ENCODE measurements around the gene ATXN7L2. TPM values are rescaled to one million over a fixed set of nuclear protein-coding genes. Genes with fewer than 3 reads are reported as not detected.
A peak's percentile ranks its signal among the peaks of the same experiment; 100 is the strongest.

The ATXN7L2 gene
- total RNA-seq, 2 experiments from 2014 or later = 14.6 to 15.6 TPM

- Mint-ChIP-seq H3K9me3 (no peaks in the 10 kb centered on the region), H3K4me3 (peak overlapping the region; percentile 99), H3K27ac (peak overlapping the region; percentile 98), H3K4me1 (peaks cover 27% of the 10 kb centered on the region), H3K27me3 (no peaks in the 10 kb centered on the region), H3K36me3 (peaks cover 12% of the 10 kb centered on the region)
- no peak for DNase-seq
Measured at GRCh38 chr1:109485001-109485400, 1.3 kb downstream of the ATXN7L2 start.

DNA sequence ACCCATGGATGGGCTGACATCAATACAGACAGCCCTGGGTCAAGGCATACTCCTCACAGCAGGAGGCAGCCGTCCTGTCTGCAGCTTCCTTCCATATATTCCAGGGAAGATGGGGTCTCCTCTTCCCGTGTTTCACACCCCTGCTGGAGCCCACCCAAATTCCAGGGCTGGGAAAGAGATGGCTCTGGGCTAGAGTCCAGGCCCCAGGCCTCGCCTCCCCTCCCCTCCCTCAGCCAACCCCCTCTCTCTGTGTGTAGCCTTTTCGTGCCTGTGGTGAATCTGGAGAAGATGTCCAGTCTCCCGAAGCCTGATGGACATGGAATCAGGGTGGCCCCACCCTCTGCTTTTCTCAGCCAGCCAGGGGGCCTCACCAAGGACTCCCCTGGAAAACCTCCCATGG is 3.6 kb downstream of the ATXN7L2 start:
- no peak for DNase-seq
- Mint-ChIP-seq H3K9me3 (no peaks in the 10 kb centered on the region), H3K4me3 (no peak overlapping the region), H3K36me3 (peaks cover 12% of the 10 kb centered on the region), H3K27me3 (no peaks in the 10 kb centered on the region), H3K4me1 (peaks cover 24% of the 10 kb centered on the region), H3K27ac (no peak overlapping the region)

GRCh38 chr1:109488201-109488600 is 4.5 kb downstream of the ATXN7L2 start:
- no peak overlapping the region for H3K27ac Mint-ChIP-seq
- no peaks in the 10 kb centered on the region for H3K27me3 Mint-ChIP-seq
- H3K36me3 Mint-ChIP-seq = peaks cover 12% of the 10 kb centered on the region
- H3K4me1 Mint-ChIP-seq = peaks cover 17% of the 10 kb centered on the region
- no peak for DNase-seq
- no peak overlapping the region for H3K4me3 Mint-ChIP-seq
- H3K9me3 Mint-ChIP-seq = no peaks in the 10 kb centered on the region

DNA sequence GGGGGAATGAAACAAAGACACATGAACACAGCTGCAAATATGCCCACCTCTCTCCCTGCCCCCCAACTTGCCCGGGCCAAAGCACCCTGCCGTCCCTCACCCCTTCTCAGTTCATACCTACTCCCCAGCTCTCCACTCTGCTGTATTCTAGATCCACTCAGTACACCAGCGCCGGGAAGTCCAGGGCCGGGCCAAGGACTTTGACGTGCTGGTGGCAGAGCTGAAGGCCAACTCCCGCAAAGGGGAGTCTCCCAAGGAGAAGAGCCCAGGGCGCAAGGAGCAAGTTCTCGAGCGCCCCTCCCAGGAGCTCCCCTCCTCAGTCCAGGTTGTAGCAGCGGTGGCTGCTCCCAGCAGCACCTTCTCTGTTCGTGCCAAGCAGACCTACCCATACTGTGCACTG is 5.0 kb downstream of the ATXN7L2 start:
- Mint-ChIP-seq H3K4me3 (no peak overlapping the region), H3K27me3 (no peaks in the 10 kb centered on the region), H3K4me1 (peaks cover 14% of the 10 kb centered on the region), H3K9me3 (no peaks in the 10 kb centered on the region), H3K27ac (no peak overlapping the region), H3K36me3 (peaks cover 12% of the 10 kb centered on the region)
- DNase-seq = no peak

- H3K36me3 Mint-ChIP-seq = peaks cover 6% of the 10 kb centered on the region
Measured at GRCh38 chr1:109490029-109490933, 6.6 kb downstream of the ATXN7L2 start.

GRCh38 chr1:109490934-109491302 is 7.2 kb downstream of the ATXN7L2 start:
- no peak for DNase-seq
- Mint-ChIP-seq H3K4me3 (no peak overlapping the region), H3K36me3 (peaks cover 6% of the 10 kb centered on the region), H3K9me3 (no peaks in the 10 kb centered on the region), H3K4me1 (peaks cover 18% of the 10 kb centered on the region), H3K27ac (no peak overlapping the region), H3K27me3 (no peaks in the 10 kb centered on the region)

More at GRCh38 chr1:109490029-109490933, 6.6 kb downstream of the ATXN7L2 start:
- Mint-ChIP-seq H3K27me3 (no peaks in the 10 kb centered on the region), H3K27ac (no peak overlapping the region), H3K4me3 (no peak overlapping the region), H3K9me3 (no peaks in the 10 kb centered on the region), H3K4me1 (peaks cover 14% of the 10 kb centered on the region)
- DNase-seq = peak; percentile 63

DNA sequence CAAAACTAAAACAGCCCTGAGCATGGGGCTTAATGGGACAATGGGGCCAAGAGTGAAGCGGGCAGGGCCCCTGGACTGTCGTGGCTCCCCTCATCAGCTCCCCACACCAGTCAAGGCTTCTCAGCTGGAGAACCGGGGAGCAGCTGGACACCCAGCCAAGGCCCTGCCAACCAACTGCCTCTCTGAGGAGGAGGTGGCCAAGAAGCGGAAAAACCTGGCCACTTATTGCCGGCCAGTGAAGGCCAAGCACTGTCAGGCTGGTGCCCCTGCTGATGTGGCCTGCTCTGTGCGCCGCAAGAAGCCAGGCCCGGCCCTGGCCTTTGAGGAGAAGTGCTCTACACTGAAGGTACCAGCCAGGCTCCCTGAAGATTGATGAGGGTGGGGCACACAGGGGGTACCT is 7.7 kb downstream of the ATXN7L2 start:
- Mint-ChIP-seq H3K4me3 (no peak overlapping the region), H3K4me1 (peaks cover 22% of the 10 kb centered on the region), H3K27ac (no peak overlapping the region), H3K36me3 (peaks cover 6% of the 10 kb centered on the region), H3K9me3 (no peaks in the 10 kb centered on the region), H3K27me3 (no peaks in the 10 kb centered on the region)
- no peak for DNase-seq

DNA sequence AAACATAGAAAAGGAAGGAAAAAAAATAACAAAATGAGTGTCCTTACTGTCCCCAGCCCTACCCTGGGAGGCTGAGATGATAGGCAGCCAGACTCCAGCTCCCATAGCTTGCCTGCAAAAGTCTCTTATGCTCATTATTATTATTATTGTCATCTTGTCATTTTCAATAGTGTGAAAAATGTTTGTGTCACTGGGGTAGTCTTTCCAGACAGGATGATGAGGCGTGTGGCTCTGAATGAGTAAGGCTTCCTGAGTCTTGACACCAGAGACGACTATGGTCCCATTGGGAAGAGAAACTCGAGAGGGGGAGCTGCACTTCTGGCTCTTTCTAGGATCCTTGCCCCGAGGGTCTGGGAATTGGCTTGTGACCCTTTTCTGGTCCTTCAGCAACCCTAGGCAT is 9.1 kb downstream of the ATXN7L2 start:
- no peaks in the 10 kb centered on the region for H3K27me3 Mint-ChIP-seq
- no peaks in the 10 kb centered on the region for H3K9me3 Mint-ChIP-seq
- H3K27ac Mint-ChIP-seq = no peak overlapping the region
- no peak for DNase-seq
- peaks cover 29% of the 10 kb centered on the region for H3K4me1 Mint-ChIP-seq
- peaks cover 2% of the 10 kb centered on the region for H3K36me3 Mint-ChIP-seq
- no peak overlapping the region for H3K4me3 Mint-ChIP-seq

- Mint-ChIP-seq H3K4me1 (peaks cover 34% of the 10 kb centered on the region), H3K36me3 (no peaks in the 10 kb centered on the region), H3K27ac (no peak overlapping the region), H3K27me3 (no peaks in the 10 kb centered on the region), H3K9me3 (no peaks in the 10 kb centered on the region), H3K4me3 (peak overlapping the region; percentile 97)
- DNase-seq = no peak
Measured at GRCh38 chr1:109493227-109493626, 9.5 kb downstream of the ATXN7L2 start.

DNA sequence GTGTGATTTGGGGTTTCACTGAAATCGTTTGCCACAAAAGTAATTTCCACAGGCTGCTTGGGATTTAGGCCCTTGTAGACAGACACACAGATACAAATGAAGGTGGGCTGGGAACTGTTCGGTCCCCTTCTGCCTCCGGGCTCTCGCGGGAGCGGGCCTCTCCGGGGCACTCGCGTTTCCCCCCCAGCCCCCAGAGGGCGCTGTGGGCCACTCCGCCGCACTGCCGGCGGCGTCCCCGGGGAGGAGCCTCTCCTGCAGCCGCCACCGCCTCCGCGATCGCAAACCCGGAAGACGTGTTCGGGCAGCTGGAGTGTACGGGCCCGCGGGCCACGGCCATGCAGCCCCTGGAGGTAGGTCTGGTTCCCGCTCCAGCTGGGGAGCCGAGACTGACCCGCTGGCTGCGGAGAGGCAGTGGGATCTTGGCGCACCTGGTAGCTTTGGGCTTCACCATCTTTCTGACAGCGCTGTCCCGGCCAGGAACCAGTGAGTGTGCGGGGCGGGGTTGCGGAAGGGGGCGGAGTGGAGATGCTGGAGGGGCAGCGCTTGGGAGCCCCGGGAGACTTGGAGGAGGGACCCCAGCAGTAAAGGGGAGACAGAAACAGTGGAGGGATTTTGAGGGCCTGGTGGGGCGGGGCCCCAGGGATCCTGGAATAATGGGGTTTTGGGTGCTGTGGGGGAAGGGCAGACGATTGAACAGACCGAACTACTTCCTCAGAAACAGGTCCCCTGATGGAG is 10.3 kb downstream of the ATXN7L2 start, which contains the start of gene CYB561D1:
TSS of gene CYB561D1 (plus strand) at position 290 of the 735 bp plus-strand sequence. CDS start at position 336, 46 bp downstream.
- peaks cover 38% of the 10 kb centered on the region for H3K4me1 Mint-ChIP-seq
- peak within 1 kb of the TSS; percentile 85 for H3K27ac Mint-ChIP-seq
- H3K4me3 Mint-ChIP-seq = peak within 1 kb of the TSS; percentile 97
- DNase-seq = peak; percentile 94
- no peaks in the 10 kb centered on the region for H3K27me3 Mint-ChIP-seq
- no peaks in the 10 kb centered on the region for H3K36me3 Mint-ChIP-seq
- no peaks in the 10 kb centered on the region for H3K9me3 Mint-ChIP-seq

GRCh38 chr1:109495738-109496137 is 12.0 kb downstream of the ATXN7L2 start:
- Mint-ChIP-seq H3K27me3 (no peaks in the 10 kb centered on the region), H3K4me3 (peak overlapping the region; percentile 97), H3K4me1 (peaks cover 56% of the 10 kb centered on the region), H3K27ac (no peak overlapping the region), H3K36me3 (no peaks in the 10 kb centered on the region), H3K9me3 (no peaks in the 10 kb centered on the region)
- no peak for DNase-seq

DNA sequence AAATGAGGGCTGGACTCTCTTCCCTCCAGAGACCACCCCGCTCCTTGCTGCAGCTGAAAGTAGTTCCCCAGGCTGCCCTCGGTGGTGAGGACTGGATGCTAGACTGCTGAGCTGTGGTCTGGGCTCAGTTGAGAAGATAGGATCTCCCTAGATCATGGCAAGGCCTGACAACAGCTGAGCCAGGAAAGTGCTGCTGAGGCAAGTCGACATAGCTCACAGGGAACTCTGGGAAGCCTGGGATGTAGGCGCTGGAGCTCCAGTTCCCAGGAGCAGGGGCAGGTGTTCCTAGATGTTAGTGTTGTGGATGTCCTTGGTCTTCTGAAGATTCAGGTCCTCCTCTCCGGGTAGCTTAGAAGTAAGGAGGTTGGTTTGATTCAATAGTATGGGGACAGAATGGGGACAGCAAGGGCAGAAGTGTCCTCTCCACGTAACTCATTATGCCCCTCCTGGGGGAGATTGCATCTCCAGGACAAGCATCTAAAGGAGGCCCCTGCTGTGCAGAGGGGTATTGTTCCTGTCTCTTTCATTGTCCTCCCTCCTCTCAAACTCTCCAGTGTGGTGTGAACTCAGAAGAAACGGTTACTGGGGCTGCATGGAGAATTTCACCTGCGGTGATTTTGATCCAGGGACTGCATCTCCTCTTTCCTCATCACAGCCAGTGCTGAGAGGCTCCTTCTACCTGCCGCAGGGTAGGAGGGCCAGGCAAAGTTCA is 13.9 kb downstream of the ATXN7L2 start:
- H3K4me1 Mint-ChIP-seq = peaks cover 74% of the 10 kb centered on the region
- no peaks in the 10 kb centered on the region for H3K9me3 Mint-ChIP-seq
- H3K36me3 Mint-ChIP-seq = peaks cover under 1% of the 10 kb centered on the region
- DNase-seq = no peak
- H3K27me3 Mint-ChIP-seq = no peaks in the 10 kb centered on the region
- peak overlapping the region; percentile 48 for H3K4me3 Mint-ChIP-seq
- peak overlapping the region; percentile 58 for H3K27ac Mint-ChIP-seq

- no peaks in the 10 kb centered on the region for H3K27me3 Mint-ChIP-seq
- peaks cover 78% of the 10 kb centered on the region for H3K4me1 Mint-ChIP-seq
- peak overlapping the region; percentile 48 for H3K4me3 Mint-ChIP-seq
- no peaks in the 10 kb centered on the region for H3K9me3 Mint-ChIP-seq
- H3K27ac Mint-ChIP-seq = peak overlapping the region; percentile 58
- H3K36me3 Mint-ChIP-seq = peaks cover 3% of the 10 kb centered on the region
- DNase-seq = peak; percentile 40
Measured at GRCh38 chr1:109498161-109498801, 14.6 kb downstream of the ATXN7L2 start.

DNA sequence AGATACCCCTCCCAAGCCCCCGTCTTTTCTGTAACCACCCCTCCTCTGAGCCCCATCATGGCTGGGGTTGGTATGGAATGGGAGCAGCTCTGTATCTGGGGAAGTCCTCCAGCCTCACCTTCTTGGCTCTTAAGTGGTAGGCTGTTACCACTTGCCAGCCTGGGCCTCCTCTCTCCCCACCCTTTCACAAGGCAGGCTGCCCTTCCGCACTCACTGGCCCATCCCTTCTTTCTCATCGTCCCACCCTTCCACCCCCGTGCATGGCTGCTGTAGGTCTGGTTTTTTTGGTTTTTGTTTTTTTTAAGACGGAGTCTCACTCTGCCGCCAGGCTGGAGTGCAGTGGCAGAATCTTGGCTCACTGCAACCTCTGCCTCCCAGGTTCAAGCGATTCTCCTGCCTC is 15.4 kb downstream of the ATXN7L2 start:
- Mint-ChIP-seq H3K4me3 (peak overlapping the region; percentile 16), H3K4me1 (peaks cover 83% of the 10 kb centered on the region), H3K27ac (peak overlapping the region; percentile 74), H3K27me3 (no peaks in the 10 kb centered on the region), H3K36me3 (peaks cover 3% of the 10 kb centered on the region), H3K9me3 (no peaks in the 10 kb centered on the region)
- DNase-seq = peak; percentile 31
